ENCODE measurements around the gene LSR. TPM values are rescaled to one million over a fixed set of nuclear protein-coding genes. Genes with fewer than 3 reads are reported as not detected.

Gene LSR
- total RNA-seq, 2 experiments from 2014 or later: 25.5 to 25.9 TPM

DNA sequence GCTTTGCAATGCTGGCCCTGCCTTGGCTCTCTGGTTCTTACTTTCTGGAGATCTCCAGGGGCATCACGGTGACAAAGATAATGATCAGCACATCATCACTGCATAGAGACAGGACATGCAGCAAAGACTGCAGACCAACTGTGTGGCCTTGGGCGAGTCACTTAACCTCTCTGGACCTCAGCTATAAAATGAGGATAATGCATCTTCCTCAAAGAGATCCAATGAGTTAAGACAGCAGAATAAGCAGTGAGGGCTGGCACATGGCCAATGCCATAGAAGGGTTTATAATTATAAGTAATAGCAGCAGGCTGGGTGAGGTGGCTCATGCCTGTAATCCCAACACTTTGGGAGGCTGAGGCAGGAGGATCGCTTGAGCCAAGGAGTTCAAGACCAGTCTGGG is 45.5 kb downstream of the LSR start:
- DNase-seq: no peak
- CTCF ChIA-PET: interaction anchor here (0.7 kb wide), 1 partner anchor 201 kb away, joined by 4 read pairs; no protein-coding TSS in a partner anchor
- Mint-ChIP-seq H3K4me3 (no peak overlapping the region), H3K4me1 (ENCODE audit: low read depth) (no peaks in the 10 kb centered on the region), H3K27ac (no peak overlapping the region), H3K9me3 (ENCODE audit: insufficient read depth) (no peaks in the 10 kb centered on the region), H3K27me3 (ENCODE audit: low read depth) (peaks cover 2% of the 10 kb centered on the region), H3K36me3 (ENCODE audit: low read depth) (no peaks in the 10 kb centered on the region)
- POLR2A ChIA-PET: no interaction called here
- no peak for ATAC-seq

DNA sequence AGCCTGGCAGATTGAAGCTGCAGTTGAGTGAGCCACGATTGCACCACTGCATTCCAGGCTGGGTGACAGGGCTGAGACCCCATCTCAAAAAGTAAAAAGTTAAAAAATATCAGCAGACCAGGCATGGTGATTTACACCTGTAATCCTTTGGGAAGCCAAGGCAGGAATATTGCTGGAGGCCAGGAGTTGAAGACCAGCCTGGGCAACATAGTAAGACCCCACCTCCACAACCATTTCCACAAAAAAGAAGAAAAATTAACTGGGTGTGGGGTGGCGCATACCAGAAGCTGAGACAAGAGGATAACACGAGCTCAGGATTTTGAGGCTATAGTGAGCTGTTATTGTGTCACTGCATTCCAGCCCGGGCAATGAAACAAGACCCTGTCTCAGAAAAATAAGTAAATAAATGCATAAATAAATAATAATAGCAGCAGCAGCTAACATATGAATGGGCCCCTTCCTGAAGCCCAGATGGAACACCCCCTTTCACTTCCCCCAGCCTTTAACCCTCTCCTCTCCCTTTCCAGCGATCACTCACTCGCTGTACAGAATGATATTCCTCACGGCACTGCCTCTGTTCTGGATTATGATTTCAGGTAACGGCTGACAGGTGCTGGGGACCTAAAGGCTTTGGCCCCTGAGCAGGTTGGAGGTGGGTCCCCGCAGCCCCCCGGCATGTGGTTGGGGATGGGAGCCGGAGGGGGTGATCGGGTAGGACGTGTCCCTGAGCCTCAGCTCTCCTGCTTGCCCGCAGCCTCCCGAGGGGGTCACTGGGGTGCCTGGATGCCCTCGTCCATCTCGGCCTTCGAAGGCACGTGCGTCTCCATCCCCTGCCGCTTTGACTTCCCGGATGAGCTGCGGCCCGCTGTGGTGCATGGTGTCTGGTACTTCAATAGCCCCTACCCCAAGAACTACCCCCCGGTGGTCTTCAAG is 46.3 kb downstream of the LSR start:
- ATAC-seq: no peak
- no peaks in the 10 kb centered on the region for H3K4me1 Mint-ChIP-seq (ENCODE audit: low read depth)
- no peak overlapping the region for H3K4me3 Mint-ChIP-seq
- peaks cover 2% of the 10 kb centered on the region for H3K27me3 Mint-ChIP-seq (ENCODE audit: low read depth)
- H3K27ac Mint-ChIP-seq: peak overlapping the region; percentile 55
- DNase-seq: no peak
- H3K36me3 Mint-ChIP-seq (ENCODE audit: low read depth): no peaks in the 10 kb centered on the region
- ChIA-PET CTCF (interaction anchor here (0.7 kb wide), 1 partner anchor 200 kb away, joined by 4 read pairs; no protein-coding TSS in a partner anchor), POLR2A (interaction anchor here (1.2 kb wide), 1 partner anchor 25 kb away, joined by 3 read pairs; no protein-coding TSS in a partner anchor)
- no peaks in the 10 kb centered on the region for H3K9me3 Mint-ChIP-seq (ENCODE audit: insufficient read depth)

- DNase-seq (peak; percentile 74), ATAC-seq (peak; percentile 79)
- Mint-ChIP-seq H3K4me3 (no peak overlapping the region), H3K9me3 (ENCODE audit: insufficient read depth) (no peaks in the 10 kb centered on the region), H3K36me3 (ENCODE audit: low read depth) (no peaks in the 10 kb centered on the region), H3K27me3 (ENCODE audit: low read depth) (peaks cover 2% of the 10 kb centered on the region), H3K4me1 (ENCODE audit: low read depth) (no peaks in the 10 kb centered on the region), H3K27ac (peak overlapping the region; percentile 55)
- POLR2A ChIA-PET: interaction anchor here (1.2 kb wide), 1 partner anchor 26 kb away, joined by 3 read pairs; no protein-coding TSS in a partner anchor
- CTCF ChIA-PET: no interaction called here
These were observed 47.1 kb downstream of the LSR start for GRCh38 chr19:35295792-35296462.

- CTCF ChIA-PET: no interaction called here
These were observed 48.1 kb downstream of the LSR start for GRCh38 chr19:35296644-35297514.

DNA sequence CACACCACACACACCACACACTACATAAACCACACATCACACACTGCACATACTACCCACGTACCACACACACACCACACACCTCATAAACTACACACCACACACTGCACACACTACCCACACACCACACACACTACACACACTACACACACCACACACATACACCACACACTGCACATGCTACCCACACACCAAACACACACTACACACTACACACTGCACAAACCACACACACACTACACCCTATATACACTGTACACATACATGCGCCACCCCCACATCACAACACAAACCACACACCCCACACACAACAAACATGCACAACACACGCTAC is 48.7 kb downstream of the LSR start:
- H3K36me3 Mint-ChIP-seq (ENCODE audit: low read depth): no peaks in the 10 kb centered on the region
- POLR2A ChIA-PET: no interaction called here
- H3K4me1 Mint-ChIP-seq (ENCODE audit: low read depth): no peaks in the 10 kb centered on the region

More at GRCh38 chr19:35296644-35297514, 48.1 kb downstream of the LSR start:
- POLR2A ChIA-PET: no interaction called here
- Mint-ChIP-seq H3K9me3 (ENCODE audit: insufficient read depth) (no peaks in the 10 kb centered on the region), H3K4me1 (ENCODE audit: low read depth) (no peaks in the 10 kb centered on the region), H3K4me3 (no peak overlapping the region), H3K36me3 (ENCODE audit: low read depth) (no peaks in the 10 kb centered on the region), H3K27me3 (ENCODE audit: low read depth) (peaks cover 2% of the 10 kb centered on the region), H3K27ac (no peak overlapping the region)
- DNase-seq (no peak), ATAC-seq (peak; percentile 17)

DNA sequence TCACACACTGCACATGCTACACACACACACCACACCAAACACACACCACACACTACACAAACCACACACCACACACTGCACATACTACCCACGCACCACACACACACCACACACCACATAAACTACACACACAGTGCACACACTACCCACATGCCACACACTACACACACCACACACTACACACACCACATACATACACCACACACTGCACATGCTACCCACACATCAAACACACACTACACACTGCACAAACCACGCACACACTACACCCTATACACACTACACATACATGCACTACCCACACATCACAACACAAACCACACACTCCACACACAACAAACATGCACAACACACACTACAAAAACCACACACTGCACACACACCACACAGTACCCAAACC is 49.1 kb downstream of the LSR start:
- Mint-ChIP-seq H3K27me3 (ENCODE audit: low read depth) (peaks cover 2% of the 10 kb centered on the region), H3K36me3 (ENCODE audit: low read depth) (no peaks in the 10 kb centered on the region), H3K4me3 (no peak overlapping the region), H3K9me3 (ENCODE audit: insufficient read depth) (no peaks in the 10 kb centered on the region), H3K4me1 (ENCODE audit: low read depth) (no peaks in the 10 kb centered on the region), H3K27ac (no peak overlapping the region)
- POLR2A ChIA-PET: no interaction called here
- CTCF ChIA-PET: no interaction called here
- no peak for ATAC-seq
- no peak for DNase-seq

More for the DNA sequence above, 48.7 kb downstream of the LSR start:
- ATAC-seq (no peak), DNase-seq (no peak)
- H3K9me3 Mint-ChIP-seq (ENCODE audit: insufficient read depth): no peaks in the 10 kb centered on the region
- no peak overlapping the region for H3K4me3 Mint-ChIP-seq
- CTCF ChIA-PET: no interaction called here
- no peak overlapping the region for H3K27ac Mint-ChIP-seq
- peaks cover 2% of the 10 kb centered on the region for H3K27me3 Mint-ChIP-seq (ENCODE audit: low read depth)

- H3K4me3 Mint-ChIP-seq: no peak overlapping the region
- H3K4me1 Mint-ChIP-seq (ENCODE audit: low read depth): no peaks in the 10 kb centered on the region
- H3K36me3 Mint-ChIP-seq (ENCODE audit: low read depth): no peaks in the 10 kb centered on the region
- H3K27ac Mint-ChIP-seq: no peak overlapping the region
- H3K9me3 Mint-ChIP-seq (ENCODE audit: insufficient read depth): no peaks in the 10 kb centered on the region
- ChIA-PET CTCF (no interaction called here), POLR2A (no interaction called here)
- ATAC-seq: no peak
- DNase-seq: no peak
- H3K27me3 Mint-ChIP-seq (ENCODE audit: low read depth): peaks cover 2% of the 10 kb centered on the region
These were observed 49.8 kb downstream of the LSR start for GRCh38 chr19:35298561-35298972.

DNA sequence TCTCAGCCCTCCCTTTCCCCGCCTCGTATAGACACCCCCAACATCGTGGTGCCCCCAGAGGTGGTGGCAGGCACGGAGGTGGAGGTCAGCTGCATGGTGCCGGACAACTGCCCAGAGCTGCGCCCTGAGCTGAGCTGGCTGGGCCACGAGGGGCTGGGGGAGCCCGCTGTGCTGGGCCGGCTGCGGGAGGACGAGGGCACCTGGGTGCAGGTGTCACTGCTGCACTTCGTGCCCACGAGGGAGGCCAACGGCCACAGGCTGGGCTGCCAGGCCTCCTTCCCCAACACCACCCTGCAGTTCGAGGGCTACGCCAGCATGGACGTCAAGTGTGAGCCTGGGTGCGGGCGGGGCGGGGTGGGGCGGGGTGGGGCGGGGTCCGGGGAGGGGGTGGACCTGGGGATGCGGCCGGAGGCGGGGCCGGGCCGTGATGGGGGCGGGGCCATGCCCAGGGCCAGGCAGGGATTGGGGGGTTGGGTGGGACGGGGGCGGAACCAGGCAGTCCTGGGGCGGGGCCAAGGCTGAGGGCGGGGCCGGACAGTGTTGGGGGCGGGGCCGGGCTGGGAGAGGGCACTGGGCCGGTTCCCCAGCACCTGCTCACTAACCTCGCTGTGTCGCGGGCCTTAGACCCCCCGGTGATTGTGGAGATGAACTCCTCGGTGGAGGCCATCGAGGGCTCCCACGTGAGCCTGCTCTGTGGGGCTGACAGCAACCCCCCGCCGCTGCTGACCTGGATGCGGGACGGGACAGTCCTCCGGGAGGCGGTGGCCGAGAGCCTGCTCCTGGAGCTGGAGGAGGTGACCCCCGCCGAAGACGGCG is 50.9 kb downstream of the LSR start:
- ChIA-PET CTCF (no interaction called here), POLR2A (no interaction called here)
- H3K9me3 Mint-ChIP-seq (ENCODE audit: insufficient read depth): no peaks in the 10 kb centered on the region
- no peaks in the 10 kb centered on the region for H3K27me3 Mint-ChIP-seq (ENCODE audit: low read depth)
- no peak overlapping the region for H3K27ac Mint-ChIP-seq
- no peaks in the 10 kb centered on the region for H3K4me1 Mint-ChIP-seq (ENCODE audit: low read depth)
- no peak for ATAC-seq
- H3K4me3 Mint-ChIP-seq: no peak overlapping the region
- H3K36me3 Mint-ChIP-seq (ENCODE audit: low read depth): no peaks in the 10 kb centered on the region
- DNase-seq: no peak

- POLR2A ChIA-PET: no interaction called here
- CTCF ChIA-PET: no interaction called here
- DNase-seq (no peak), ATAC-seq (no peak)
- Mint-ChIP-seq H3K4me3 (no peak overlapping the region), H3K4me1 (ENCODE audit: low read depth) (no peaks in the 10 kb centered on the region), H3K9me3 (ENCODE audit: insufficient read depth) (no peaks in the 10 kb centered on the region), H3K27me3 (ENCODE audit: low read depth) (no peaks in the 10 kb centered on the region), H3K27ac (no peak overlapping the region), H3K36me3 (ENCODE audit: low read depth) (no peaks in the 10 kb centered on the region)
These were observed 51.5 kb downstream of the LSR start for GRCh38 chr19:35300339-35300649.

- Mint-ChIP-seq H3K4me1 (ENCODE audit: low read depth) (no peaks in the 10 kb centered on the region), H3K27ac (no peak overlapping the region), H3K36me3 (ENCODE audit: low read depth) (no peaks in the 10 kb centered on the region), H3K27me3 (ENCODE audit: low read depth) (no peaks in the 10 kb centered on the region), H3K9me3 (ENCODE audit: insufficient read depth) (no peaks in the 10 kb centered on the region), H3K4me3 (no peak overlapping the region)
- CTCF ChIA-PET: no interaction called here
- no peak for ATAC-seq
- no peak for DNase-seq
- POLR2A ChIA-PET: no interaction called here
These were observed 53.2 kb downstream of the LSR start for GRCh38 chr19:35301961-35302360.

DNA sequence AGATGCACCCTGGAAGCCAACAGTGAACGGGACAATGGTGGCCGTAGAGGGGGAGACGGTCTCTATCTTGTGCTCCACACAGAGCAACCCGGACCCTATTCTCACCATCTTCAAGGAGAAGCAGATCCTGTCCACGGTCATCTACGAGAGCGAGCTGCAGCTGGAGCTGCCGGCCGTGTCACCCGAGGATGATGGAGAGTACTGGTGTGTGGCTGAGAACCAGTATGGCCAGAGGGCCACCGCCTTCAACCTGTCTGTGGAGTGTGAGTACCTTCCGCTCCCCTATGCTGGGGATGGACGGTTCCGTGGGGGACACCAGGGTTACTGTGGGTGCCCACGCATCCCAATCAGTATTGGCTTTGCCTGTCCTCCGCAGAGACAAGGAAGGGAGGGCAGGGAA is 53.6 kb downstream of the LSR start:
- no peaks in the 10 kb centered on the region for H3K36me3 Mint-ChIP-seq (ENCODE audit: low read depth)
- DNase-seq: no peak
- H3K4me1 Mint-ChIP-seq (ENCODE audit: low read depth): no peaks in the 10 kb centered on the region
- no peak overlapping the region for H3K4me3 Mint-ChIP-seq
- CTCF ChIA-PET: no interaction called here
- no peak overlapping the region for H3K27ac Mint-ChIP-seq
- no peaks in the 10 kb centered on the region for H3K9me3 Mint-ChIP-seq (ENCODE audit: insufficient read depth)
- ATAC-seq: no peak
- POLR2A ChIA-PET: no interaction called here
- H3K27me3 Mint-ChIP-seq (ENCODE audit: low read depth): no peaks in the 10 kb centered on the region

Measured in activated CD8-positive, alpha-beta T cell treated with anti-CD3 and anti-CD28 coated beads, Interleukin-2, amount 10 ng/mL, durations not matched to agents 7 days and 5 days (primary cell).